Activated naive CD8-positive, alpha-beta T cell treated with anti-CD3 and anti-CD28 coated beads for 36 hours (primary cell): ENCODE results near the gene IMMT. TPM values are rescaled to one million over a fixed set of nuclear protein-coding genes. Genes with fewer than 3 reads are reported as not detected.
"Not testable (repeated sequence)": the region's sequence is repeated elsewhere in the genome, so short reads cannot be mapped to it uniquely, and the experiment has no call there.

Experiments
- DNase-seq: peaks from one replicate; pipeline ENCODE4 v3.0.0; 2021
- H3K27ac Mint-ChIP-seq: one replicate; pipeline ENCODE4 v1.8.0; 2022; ENCODE audit warnings: mild to moderate bottlenecking, moderate library complexity, mixed read lengths
- H3K27me3 Mint-ChIP-seq: one replicate; pipeline ENCODE4 v1.8.0; 2022; ENCODE audit warnings: mild to moderate bottlenecking, mixed read lengths
- H3K36me3 Mint-ChIP-seq: one replicate; pipeline ENCODE4 v1.8.0; 2021; ENCODE audit warnings: mild to moderate bottlenecking, mixed read lengths
- H3K4me1 Mint-ChIP-seq: one replicate; pipeline ENCODE4 v1.8.0; 2021; ENCODE audit warnings: mixed read lengths
- H3K4me3 Mint-ChIP-seq: one replicate; pipeline ENCODE4 v1.8.0; 2022; ENCODE audit warnings: mild to moderate bottlenecking, moderate library complexity, mixed read lengths
- H3K9me3 Mint-ChIP-seq: one replicate; pipeline ENCODE4 v1.8.0; 2022; ENCODE audit warnings: mixed read lengths
- total RNA-seq, 2 experiments: library from RNA; stranded (reverse); gene quantifications; one replicate each; pipeline ENCODE4 v1.2.3, GENCODE V29; 2021

IMMT gene
- total RNA-seq, 2 experiments from 2014 or later, result 154 to 163 TPM

GRCh38 chr2:86231680-86232372 lies 36.6 kb upstream of the IMMT start:
- no peaks in the 10 kb centered on the region for H3K9me3 Mint-ChIP-seq
- H3K36me3 Mint-ChIP-seq, result no peaks in the 10 kb centered on the region
- peaks cover 2% of the 10 kb centered on the region for H3K4me1 Mint-ChIP-seq
- peaks cover 3% of the 10 kb centered on the region for H3K27me3 Mint-ChIP-seq
- no peak overlapping the region for H3K27ac Mint-ChIP-seq
- H3K4me3 Mint-ChIP-seq, result no peak overlapping the region
- no peak for DNase-seq

- Mint-ChIP-seq H3K4me3 (no peak overlapping the region), H3K9me3 (no peaks in the 10 kb centered on the region), H3K4me1 (peaks cover 2% of the 10 kb centered on the region), H3K36me3 (no peaks in the 10 kb centered on the region), H3K27ac (no peak overlapping the region), H3K27me3 (no peaks in the 10 kb centered on the region)
- no peak for DNase-seq
Measured at GRCh38 chr2:86230961-86231360, 35.7 kb upstream of the IMMT start.

GRCh38 chr2:86229221-86229620 lies 34.0 kb upstream of the IMMT start:
- peaks cover 2% of the 10 kb centered on the region for H3K4me1 Mint-ChIP-seq
- no peak overlapping the region for H3K27ac Mint-ChIP-seq
- no peaks in the 10 kb centered on the region for H3K27me3 Mint-ChIP-seq
- H3K4me3 Mint-ChIP-seq, result no peak overlapping the region
- no peaks in the 10 kb centered on the region for H3K36me3 Mint-ChIP-seq
- DNase-seq, result no peak
- H3K9me3 Mint-ChIP-seq, result no peaks in the 10 kb centered on the region

- H3K27ac Mint-ChIP-seq, H3K4me1 Mint-ChIP-seq, H3K27me3 Mint-ChIP-seq, H3K9me3 Mint-ChIP-seq, DNase-seq, H3K4me3 Mint-ChIP-seq, H3K36me3 Mint-ChIP-seq: not testable (repeated sequence)
Measured at GRCh38 chr2:86228574-86228973, 33.3 kb upstream of the IMMT start.

GRCh38 chr2:86227685-86228084 lies 32.4 kb upstream of the IMMT start:
- H3K9me3 Mint-ChIP-seq, result no peaks in the 10 kb centered on the region
- peaks cover 2% of the 10 kb centered on the region for H3K4me1 Mint-ChIP-seq
- DNase-seq, result no peak
- H3K36me3 Mint-ChIP-seq, result no peaks in the 10 kb centered on the region
- H3K27ac Mint-ChIP-seq, result no peak overlapping the region
- H3K4me3 Mint-ChIP-seq, result no peak overlapping the region
- no peaks in the 10 kb centered on the region for H3K27me3 Mint-ChIP-seq

- Mint-ChIP-seq H3K4me1 (peaks cover 2% of the 10 kb centered on the region), H3K9me3 (no peaks in the 10 kb centered on the region), H3K27ac (no peak overlapping the region), H3K27me3 (no peaks in the 10 kb centered on the region), H3K36me3 (no peaks in the 10 kb centered on the region), H3K4me3 (no peak overlapping the region)
- DNase-seq, result no peak
Measured at GRCh38 chr2:86226636-86227520, 31.6 kb upstream of the IMMT start.

- Mint-ChIP-seq H3K27me3 (no peaks in the 10 kb centered on the region), H3K9me3 (no peaks in the 10 kb centered on the region), H3K4me3 (no peak overlapping the region), H3K36me3 (no peaks in the 10 kb centered on the region), H3K4me1 (peaks cover 5% of the 10 kb centered on the region), H3K27ac (no peak overlapping the region)
- no peak for DNase-seq
Measured at GRCh38 chr2:86226070-86226469, 30.8 kb upstream of the IMMT start.

GRCh38 chr2:86225581-86225980 lies 30.3 kb upstream of the IMMT start:
- no peaks in the 10 kb centered on the region for H3K36me3 Mint-ChIP-seq
- H3K27ac Mint-ChIP-seq, result peak overlapping the region; percentile 79
- DNase-seq, result peak; percentile 59
- H3K9me3 Mint-ChIP-seq, result no peaks in the 10 kb centered on the region
- H3K4me1 Mint-ChIP-seq, result peaks cover 5% of the 10 kb centered on the region
- H3K27me3 Mint-ChIP-seq, result no peaks in the 10 kb centered on the region
- H3K4me3 Mint-ChIP-seq, result no peak overlapping the region

- no peaks in the 10 kb centered on the region for H3K27me3 Mint-ChIP-seq
- H3K27ac Mint-ChIP-seq, result peak overlapping the region; percentile 79
- H3K4me1 Mint-ChIP-seq, result peaks cover 5% of the 10 kb centered on the region
- no peak overlapping the region for H3K4me3 Mint-ChIP-seq
- DNase-seq, result no peak
- no peaks in the 10 kb centered on the region for H3K9me3 Mint-ChIP-seq
- no peaks in the 10 kb centered on the region for H3K36me3 Mint-ChIP-seq
Measured at GRCh38 chr2:86224645-86225355, 29.5 kb upstream of the IMMT start.

- Mint-ChIP-seq H3K4me3 (no peak overlapping the region), H3K4me1 (peaks cover 5% of the 10 kb centered on the region), H3K27me3 (no peaks in the 10 kb centered on the region), H3K27ac (no peak overlapping the region), H3K36me3 (no peaks in the 10 kb centered on the region), H3K9me3 (no peaks in the 10 kb centered on the region)
- no peak for DNase-seq
Measured at GRCh38 chr2:86223927-86224560, 28.8 kb upstream of the IMMT start.

GRCh38 chr2:86223140-86223926 lies 28.1 kb upstream of the IMMT start:
- Mint-ChIP-seq H3K27ac (no peak overlapping the region), H3K36me3 (no peaks in the 10 kb centered on the region), H3K4me1 (peaks cover 5% of the 10 kb centered on the region), H3K9me3 (no peaks in the 10 kb centered on the region), H3K27me3 (no peaks in the 10 kb centered on the region), H3K4me3 (no peak overlapping the region)
- DNase-seq, result no peak

GRCh38 chr2:86221066-86221684 lies 25.9 kb upstream of the IMMT start:
- Mint-ChIP-seq H3K9me3 (no peaks in the 10 kb centered on the region), H3K27ac (no peak overlapping the region), H3K4me3 (no peak overlapping the region), H3K27me3 (no peaks in the 10 kb centered on the region), H3K36me3 (no peaks in the 10 kb centered on the region), H3K4me1 (peaks cover 19% of the 10 kb centered on the region)
- DNase-seq, result peak; percentile 44

- H3K27ac Mint-ChIP-seq, result no peak overlapping the region
- peaks cover 18% of the 10 kb centered on the region for H3K4me1 Mint-ChIP-seq
- no peak overlapping the region for H3K4me3 Mint-ChIP-seq
- no peak for DNase-seq
- no peaks in the 10 kb centered on the region for H3K36me3 Mint-ChIP-seq
- no peaks in the 10 kb centered on the region for H3K9me3 Mint-ChIP-seq
- no peaks in the 10 kb centered on the region for H3K27me3 Mint-ChIP-seq
Measured at GRCh38 chr2:86219896-86220295, 24.6 kb upstream of the IMMT start.

- Mint-ChIP-seq H3K9me3 (no peaks in the 10 kb centered on the region), H3K36me3 (no peaks in the 10 kb centered on the region), H3K27me3 (no peaks in the 10 kb centered on the region), H3K4me3 (no peak overlapping the region), H3K27ac (no peak overlapping the region), H3K4me1 (peaks cover 19% of the 10 kb centered on the region)
- no peak for DNase-seq
Measured at GRCh38 chr2:86218124-86218523, 22.9 kb upstream of the IMMT start.
